Renal pelvis (tissue), 4 donors: ENCODE data around the gene FBLN2. TPM values are rescaled to one million over a fixed set of nuclear protein-coding genes. Genes with fewer than 3 reads are reported as not detected.
"Not testable (repeated sequence)": the region's sequence is repeated elsewhere in the genome, so short reads cannot be mapped to it uniquely, and the experiment has no call there.

Experiments
- DNase-seq: peaks from one replicate; pipeline ENCODE4 v3.0.0-alpha.2; 2013
- polyA plus RNA-seq, 3 donors: library from polyadenylated mRNA; unstranded; fragments of 120-200 nt; gene quantifications; one replicate each; pipeline ENCODE4 v1.2.1, GENCODE V29; 2013; ENCODE audit not compliant: insufficient read length in 3 of 3

The FBLN2 gene
- polyA plus RNA-seq, 3 donors: 22.9 to 37.0 (median 25.8) TPM

DNA sequence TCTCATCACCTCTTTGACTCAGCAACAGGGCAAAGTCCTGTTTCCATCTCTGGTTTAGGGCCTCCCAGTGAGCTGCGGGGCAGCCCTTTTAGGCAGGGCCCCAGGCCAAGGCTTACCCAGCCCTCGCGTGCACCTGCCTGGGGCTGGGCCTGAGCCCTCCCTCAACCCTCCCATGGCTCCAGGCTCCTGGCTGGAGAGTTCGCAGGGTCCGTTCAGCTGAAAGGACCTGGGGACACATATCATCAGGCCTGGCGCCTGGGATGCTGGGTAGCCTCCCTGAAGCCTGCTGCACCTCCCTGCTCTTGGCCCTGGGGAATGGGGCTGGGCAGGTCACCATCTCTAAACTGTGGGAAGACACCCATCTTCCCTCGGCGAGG, 39.1 kb upstream of the FBLN2 start:
- no peak for DNase-seq

DNA sequence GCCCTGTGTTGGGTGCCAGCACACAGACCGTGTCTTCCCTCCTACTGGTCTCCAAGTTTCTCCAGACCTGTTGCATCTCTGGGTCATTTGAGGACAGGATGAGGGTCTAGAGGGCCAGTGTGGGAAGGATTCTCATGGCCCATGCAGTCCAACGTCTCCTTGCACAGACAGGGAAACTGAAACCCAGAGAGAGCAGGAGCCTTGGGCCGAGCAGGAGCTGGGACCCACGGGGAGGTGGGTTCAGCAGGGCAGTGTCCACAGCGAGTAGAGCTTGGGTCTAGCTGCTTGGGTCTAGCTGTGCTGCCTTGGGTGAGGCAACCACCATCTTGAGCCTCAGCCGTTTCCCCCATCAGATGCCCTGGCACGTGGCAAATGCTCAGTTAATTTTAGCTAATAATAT, 36.5 kb upstream of the FBLN2 start:
- no peak for DNase-seq

DNA sequence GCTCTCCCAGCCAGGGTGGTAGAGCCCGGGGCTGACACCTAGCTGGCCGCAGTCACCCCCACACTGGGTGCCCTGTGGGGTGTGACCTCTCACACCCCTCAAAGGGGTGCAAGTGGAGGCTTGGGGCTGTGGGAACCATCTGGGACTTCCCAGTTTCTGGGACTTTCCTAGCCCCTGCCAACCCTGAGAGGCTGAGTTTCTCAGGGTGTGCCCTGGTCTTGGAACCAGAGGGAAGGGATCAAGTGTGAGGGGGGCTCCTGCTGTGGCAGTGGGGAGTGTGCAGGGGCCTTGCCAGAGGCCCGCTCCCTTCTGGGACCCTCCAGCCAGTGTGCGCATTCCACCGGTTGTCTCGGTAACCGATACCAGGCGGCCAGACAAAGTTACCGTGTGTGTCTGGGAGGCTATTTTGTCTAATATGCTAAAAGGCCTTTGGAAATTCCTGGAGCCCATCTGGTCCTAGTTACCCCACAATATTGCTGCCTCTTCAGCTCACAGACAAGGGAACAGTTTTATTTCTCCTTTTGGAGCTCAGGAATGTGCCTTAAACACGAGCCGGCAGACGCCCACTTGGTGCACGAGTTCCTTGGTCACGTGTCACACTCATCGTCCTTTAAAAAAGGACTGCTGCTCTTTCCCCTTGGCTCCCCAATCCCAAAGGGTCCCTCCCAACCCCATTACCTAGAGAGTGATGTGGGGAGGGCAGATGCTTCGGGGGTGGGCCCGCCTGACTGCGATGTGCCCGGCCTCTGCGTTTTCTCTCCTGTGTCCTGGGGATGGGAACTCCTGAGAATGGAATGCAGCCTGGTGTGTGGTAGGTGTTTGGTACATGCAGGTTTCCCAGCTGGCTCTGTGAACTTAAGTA, 35.6 kb upstream of the FBLN2 start:
- no peak for DNase-seq

DNA sequence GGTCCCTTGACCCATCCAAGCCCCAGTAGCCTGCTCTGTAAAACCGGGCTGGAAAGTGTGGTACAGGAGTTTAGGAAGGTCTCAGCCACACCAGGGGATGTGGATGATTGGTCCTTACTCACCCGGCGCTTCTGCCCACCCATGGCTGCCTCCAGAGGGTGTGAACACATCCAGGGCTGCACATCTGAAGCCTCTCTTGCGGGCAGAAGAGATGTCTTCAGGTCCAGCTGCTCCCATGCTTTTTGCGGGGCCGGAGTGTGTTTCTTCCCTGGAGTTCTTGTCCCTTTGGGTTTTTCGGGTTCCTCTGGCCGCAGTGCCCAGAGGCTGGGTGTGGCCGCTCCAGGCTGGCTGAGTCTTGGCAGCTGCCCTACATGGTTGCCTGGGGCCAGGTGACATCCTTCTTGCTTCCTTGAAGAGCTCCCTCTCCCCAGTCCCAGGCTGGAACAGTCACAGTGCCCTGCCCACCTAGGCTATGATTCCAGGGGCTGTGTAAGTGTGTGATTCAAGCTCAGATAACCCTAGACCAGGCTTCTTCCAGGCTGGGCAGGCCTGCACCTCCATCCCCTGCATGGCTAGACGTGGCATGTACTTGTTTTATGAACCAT, 34.9 kb upstream of the FBLN2 start:
- no peak for DNase-seq

DNA sequence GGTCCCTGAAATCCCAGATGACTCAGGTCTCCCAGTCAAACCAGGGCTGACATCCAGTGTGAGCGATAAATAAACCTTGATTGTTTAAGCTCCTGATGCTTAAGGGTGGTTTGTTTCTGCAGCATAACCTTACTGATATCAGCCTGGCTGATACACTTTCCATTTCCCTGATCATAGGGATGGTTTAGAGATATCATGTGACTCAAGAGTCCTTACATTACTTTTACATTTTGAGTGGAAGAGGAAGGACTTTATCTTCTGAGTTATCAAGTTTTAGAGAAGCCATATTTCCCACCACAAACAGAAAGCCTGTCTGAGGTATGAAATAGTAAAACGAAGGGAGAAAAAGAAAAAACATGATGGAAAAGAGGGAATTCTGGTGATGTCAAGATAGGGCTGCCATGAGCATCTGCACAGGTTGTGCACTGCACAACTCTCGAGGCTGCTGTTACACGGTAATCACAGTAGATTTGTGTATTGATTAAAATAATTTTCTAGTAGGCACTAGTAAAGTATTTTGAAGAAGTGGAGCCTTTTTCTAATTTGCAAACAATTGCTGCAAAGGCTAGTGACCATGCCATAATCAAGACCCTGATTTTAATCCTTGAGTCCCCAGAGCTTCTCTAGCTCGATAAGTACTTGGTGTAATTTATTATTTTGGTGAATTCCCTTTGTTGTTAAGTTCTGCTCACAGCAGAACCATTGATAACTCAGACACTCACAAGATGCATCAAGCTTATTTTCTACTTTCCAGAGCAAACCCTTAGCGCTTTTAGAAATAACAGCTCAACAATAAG, 34.1 kb upstream of the FBLN2 start:
- no peak for DNase-seq

DNA sequence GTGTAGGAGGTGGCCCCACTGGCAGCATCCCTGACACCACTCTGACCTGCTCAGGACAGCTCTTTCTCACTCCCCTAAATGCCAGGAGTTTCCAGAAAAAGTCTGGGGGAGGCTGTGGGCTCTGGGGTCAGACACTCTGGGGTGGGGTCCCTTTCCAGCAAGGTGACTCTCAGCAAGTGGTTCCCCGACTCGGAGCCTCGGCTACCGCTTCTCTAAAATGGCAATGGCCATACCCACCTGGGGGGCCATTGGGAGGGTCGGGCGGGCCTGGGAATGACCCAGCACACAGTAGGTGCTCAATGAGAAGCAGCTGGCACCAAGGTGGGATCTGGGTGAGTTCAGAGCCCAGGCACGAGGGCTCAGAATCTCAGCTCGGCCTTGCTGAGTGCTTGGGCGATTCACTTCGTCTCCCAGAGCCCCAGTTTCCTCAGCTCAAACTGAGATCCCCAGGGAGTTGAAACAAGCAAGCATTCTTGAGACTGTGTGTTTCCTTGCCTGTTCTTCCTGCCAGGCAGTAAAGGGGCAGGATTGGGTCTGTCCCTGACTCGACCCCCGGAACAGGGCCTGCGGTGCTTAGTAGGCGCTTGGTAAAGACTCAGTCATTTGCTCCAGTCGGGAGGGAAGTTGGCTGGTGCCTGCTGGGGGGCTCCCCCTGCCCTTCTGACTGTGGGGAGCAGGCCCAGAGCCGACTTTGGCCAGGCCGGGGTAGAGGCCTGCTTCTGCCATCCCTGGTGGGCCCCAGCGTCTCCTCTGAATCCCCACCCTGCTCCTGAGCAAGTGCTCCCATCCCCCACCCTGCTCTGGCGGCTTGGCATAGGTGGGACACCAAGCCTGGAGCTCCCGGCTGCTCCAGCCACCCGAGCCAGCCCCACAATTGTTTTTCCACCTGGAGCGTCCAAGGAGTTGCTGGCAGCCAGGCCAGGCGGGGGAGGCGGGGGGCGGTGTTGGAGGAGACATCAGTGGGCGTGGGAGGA, 32.9 kb upstream of the FBLN2 start:
- DNase-seq: no peak

DNA sequence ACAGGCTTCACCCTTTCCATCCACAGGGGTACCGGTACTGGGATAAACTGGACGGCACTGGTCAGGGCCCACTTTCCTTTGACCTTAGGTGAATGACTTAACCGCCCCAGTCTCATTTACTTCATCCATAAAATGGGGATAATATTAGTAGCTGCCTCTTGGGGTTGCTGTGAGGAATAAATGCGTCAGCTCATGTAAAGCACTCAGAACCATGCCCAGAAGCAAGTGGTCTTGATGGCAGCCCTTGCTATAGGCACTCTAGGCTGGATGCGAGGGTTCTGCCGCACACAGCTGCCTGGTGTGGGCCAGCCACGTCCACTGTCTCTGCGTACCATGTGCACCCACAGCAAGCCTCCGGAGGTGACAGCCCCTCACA, 32.2 kb upstream of the FBLN2 start:
- no peak for DNase-seq

DNA sequence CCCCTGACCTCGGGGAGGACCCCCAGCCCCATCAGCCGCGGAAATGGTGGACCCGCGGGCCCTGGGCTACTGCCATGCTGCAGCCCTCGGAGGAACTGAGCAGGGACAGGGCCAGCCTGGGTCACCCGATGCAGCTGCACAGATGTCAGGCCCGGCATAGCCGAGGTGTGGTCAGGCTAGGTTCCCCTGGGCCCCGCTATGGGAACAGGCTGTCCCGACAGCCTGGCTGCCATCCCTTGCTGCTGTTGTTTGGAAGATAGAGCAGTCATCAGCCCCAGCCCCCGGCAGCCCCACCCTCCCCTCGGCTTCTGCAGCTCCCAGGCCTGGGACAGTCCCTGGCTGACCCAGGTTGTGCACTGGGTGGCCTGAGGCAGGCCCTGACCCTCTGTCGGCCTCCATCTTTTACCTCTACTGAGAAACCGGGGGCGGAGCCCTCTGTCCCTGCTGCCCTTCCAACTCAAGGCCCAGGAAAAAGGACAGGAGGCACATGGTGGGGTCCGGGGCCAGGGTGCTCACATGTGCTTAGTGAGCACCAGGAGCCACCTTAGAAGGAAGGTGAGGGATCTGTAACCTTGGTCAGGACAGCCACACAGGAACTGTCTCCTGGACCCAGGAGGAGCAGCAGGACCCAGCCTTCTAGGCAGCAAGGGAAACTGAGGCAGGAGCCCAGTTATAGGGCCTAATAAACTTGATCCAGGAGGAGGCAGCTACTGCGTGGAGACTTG, 31.5 kb upstream of the FBLN2 start:
- no peak for DNase-seq

DNA sequence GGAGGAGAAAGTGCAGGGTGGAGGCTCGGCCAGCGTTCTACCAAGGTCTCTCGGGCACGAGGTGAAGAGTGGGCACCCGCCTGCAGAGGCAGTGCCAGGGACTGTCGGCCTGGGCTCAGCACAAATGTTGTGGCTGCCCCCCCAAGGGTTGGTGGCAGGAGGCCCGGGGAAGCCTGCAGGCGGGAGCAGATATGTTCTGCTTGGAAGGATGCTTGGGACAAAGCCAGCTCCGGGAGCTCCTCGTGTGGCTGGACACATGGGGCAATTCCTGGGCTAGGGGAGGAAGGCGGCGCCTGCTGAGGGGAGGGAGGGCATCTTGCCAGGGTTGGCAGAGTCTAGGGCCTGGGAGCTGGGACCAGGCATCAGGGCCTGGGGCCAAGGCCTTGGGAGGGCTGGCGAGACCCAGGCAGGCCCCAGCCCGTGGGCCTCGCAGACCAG, 30.4 kb upstream of the FBLN2 start:
- DNase-seq: no peak

DNA sequence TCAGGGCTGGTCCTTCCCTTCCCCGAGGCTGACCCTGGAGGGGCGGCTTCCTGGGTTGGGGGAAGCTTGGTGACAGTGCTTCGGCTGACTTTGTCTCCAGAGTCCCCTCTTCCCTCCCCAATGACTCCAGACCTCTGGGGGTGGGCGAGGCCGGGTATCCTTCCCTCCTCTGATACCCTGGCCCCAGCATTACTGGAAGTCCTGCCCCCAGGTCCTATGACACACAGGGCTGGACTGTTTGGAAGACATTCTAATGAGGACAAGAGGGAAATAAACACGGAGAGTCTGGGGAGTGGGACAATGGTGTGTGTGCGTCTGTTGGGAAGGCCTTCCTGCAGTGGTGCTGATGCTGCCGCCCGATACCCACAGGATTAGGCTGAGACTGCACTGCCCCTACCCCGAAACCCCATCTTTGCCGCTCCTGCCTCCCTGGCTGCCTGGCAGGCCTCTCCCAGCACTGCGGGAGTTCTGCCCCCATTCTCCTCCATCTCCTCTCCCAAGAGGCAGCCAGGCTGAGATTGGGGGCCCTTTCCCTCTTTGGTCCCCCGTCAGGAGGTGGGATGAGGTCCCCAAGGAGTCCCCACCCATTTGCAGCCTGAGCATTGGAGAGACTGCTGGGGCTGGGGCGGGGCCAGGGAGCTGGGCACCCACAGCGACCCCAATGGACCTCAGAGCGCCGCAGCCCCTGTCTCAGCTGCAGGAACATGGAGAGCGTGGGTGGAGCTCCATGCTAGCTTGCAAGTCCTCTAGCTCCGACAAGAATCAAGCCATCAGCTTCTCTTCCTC, 29.7 kb upstream of the FBLN2 start:
- no peak for DNase-seq

DNA sequence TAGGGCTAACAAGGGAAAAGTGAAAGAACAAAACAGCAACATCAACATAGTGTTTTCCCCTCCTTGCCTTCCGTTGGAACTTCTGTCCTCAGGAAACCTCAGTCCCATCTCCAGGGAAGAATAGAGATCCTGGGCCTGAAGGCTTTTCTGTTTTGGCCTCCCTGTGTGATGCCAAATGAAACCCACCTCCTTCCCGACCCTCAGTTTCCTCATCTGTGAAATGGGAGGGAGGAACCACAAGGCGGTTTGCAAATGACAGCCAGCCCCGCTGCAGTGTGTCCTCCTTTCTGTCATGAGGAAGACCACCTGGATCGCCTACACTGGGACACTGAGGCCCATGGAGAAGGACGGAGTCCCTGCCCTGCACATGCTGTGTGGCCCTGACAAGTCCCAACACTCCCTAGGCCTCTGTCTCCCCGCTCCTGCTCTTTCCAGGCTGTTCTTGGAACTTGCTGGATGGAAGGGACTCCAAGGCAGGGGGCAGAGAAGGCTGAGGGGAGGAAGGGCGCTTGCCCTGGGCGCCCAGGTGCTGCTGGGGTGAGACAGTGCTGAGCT, 28.5 kb upstream of the FBLN2 start:
- no peak for DNase-seq

DNA sequence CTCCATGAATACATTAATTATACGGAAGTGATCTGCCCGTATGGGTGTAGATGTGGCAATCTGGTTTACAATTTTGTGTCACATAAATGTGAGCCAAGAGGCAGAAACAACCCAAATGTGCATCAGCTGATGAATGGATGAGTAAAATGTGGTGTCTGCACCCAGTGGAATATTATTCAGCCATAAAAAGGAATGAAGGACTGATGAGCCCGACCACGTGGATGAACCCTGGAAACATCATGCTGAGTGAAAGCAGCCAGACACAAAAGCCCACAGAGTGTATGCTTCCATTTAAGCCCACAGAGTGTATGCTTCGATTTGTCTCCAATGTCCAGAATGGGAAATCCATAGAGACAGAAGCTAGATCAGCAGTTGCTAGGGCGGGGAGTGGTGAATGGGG, 27.6 kb upstream of the FBLN2 start:
- DNase-seq: no peak

DNA sequence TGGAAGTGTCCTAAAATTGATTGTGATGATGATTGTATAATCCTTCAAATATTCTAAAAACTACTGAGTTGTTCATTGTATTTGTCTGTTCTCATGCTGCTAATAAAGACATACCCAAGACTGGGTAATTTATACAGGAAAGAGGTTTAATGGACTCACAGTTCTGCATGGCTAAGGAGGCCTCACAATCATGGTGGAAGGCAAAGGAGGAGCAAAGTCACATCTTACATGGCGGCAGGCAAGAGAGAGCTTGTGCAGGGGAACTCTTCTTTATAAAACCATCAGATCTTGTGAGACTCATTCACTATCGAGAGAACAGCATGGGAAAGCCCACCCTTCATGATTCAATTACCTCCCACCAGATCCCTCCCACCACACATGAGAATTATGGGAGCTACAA, 27.2 kb upstream of the FBLN2 start:
- not testable (repeated sequence) for DNase-seq

DNA sequence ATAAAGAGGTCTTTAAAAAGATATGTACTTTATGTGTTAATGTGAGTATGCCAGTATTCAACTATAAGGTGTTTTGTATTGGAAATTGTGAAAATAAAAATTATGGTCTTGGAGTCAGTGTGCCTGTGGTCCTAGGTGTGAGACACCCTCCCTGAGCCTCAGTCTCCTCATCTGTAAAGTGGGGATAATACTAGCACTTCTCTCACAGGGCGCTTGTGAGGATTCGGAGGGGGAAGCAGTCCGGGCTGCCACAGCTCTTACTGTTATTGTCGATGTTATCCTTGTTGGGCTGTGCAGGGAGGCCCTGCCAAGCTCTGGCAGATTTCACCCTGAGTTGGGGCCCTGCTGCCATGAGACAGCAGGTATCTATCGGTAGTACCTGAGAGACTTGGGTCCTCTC, 26.7 kb upstream of the FBLN2 start:
- no peak for DNase-seq

DNA sequence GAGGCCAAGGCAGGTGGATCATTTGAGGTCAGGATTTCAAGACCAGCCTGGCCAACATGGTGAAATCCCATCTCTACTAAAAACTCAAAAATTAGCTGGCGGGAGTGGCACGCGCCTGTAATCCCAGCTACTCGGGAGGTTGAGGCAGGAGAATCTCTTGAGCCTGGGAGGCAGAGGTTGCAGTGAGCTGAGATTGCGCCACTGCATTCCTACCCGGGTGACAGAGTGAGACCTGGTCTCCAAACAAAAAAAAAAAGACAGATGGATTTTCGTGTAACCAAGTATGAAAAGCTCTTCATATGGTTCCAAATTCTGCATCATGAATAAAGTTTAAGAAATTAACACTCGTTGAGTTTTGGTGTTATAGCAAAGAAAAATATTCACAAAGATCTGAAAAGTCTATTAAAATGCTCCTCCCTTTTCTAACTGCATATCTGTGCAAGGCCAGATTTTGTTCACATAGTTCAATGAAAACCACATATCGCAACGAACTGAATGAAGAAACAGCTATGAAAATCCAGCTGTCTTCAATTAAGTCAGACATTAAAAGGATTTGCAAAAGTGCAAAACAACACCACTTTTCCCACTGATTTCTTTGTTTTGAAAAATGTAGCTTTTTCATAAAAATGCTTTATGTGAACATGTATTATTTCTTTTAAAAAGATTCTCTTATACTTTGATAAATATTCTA, 23.8 kb upstream of the FBLN2 start:
- DNase-seq: no peak

DNA sequence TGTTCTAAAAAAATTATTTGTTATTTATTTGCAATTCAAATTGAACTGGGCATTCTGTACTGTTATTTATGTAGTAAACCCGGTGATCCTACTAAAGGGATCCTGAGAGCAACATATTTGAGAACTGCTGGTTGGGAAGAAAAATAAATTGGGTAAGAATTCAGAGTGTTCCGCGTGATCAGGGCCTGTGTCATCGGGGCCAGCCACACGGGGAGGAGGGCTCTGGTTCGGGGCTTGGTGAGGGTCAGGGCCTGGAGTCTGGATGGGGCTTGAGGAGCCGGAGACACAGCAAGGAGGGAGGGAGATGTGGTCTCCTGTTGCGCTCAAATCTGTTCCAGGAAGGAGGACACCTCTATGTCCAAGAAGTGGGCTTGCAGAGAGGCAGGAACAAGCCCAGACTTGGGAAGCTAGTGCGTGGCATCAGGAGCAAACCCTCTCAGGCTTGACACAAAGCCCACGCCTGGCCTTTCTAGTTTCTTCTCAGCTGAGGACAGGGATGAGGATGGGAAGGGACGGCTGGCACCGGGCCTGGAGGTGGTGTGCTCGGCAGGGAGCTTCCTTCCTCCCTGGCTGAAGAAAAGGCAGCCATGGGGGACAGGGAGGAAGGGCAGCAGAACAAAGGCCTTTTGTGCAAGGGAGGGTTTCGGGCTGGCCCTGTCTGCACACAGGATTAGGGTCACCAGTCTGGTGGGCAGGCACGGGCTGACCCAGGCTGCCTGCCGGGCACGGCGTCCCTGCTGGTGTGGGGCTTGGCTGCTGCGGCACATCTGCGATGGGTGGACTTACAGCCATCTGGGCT, 22.9 kb upstream of the FBLN2 start:
- no peak for DNase-seq

DNA sequence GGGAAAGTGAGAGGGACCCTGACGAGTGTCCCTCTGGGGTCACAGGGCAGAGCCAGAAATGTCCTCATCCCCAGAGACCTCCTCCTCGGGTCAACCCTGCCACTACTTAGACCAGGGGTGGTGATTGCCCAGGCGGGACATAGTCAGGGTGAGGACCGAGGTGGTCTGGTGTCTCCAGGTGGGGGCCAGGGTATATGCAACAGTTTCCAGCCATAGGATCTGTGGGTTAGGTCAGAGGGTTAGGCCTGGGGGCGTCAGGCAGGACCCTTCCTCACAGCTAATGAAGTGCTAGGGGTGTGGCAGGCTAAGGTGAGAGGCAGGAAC, 22.3 kb upstream of the FBLN2 start:
- DNase-seq: no peak

DNA sequence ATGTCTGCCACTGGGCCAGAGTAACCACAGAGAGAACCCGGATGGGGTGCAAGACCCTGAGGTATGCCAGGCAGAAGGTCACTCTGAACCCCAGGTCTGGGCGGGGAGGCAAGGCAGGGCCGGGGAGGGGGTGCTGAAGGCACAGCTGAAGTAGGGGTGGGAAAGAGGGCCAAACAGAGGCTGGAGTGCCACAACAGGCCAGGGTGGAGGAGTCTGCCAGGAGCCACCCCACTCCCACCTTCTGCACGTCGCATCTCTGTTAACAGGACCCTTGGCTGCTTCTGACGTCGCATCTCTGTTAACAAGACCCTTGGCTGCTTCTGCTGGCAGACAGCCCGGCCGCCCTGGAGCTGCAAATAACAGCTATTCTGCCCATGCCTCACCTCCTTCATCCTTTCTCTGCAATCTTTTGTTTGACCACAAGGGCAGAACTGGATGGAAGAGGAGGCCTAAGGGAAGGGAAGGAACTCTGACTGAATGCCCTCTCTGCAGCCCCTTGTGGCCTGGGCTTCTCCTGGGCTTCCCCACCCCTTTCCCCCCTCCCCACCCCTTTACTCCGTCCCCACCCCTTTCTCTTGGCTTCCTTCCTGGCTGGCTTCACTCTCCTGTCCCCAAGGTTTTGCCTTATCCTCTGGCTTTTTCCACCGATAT, 20.6 kb upstream of the FBLN2 start:
- no peak for DNase-seq
